Progenitor cell of endocrine pancreas (in vitro differentiated cells): ENCODE data around the gene C13orf46. TPM values are rescaled to one million over a fixed set of nuclear protein-coding genes. Genes with fewer than 3 reads are reported as not detected.

Source experiments
- DNase-seq: peaks from one replicate; pipeline ENCODE4 v3.0.0; 2021; ENCODE audit warnings: low spot score; ENCODE audit not compliant: unreplicated experiment
- H3K27ac Mint-ChIP-seq: 2 replicates; pipeline ENCODE4 v1.8.0; 2021; ENCODE audit warnings: mild to moderate bottlenecking, moderate library complexity, mixed read lengths
- H3K27me3 Mint-ChIP-seq: 2 replicates; pipeline ENCODE4 v1.8.0; 2021; ENCODE audit warnings: mixed read lengths
- H3K36me3 Mint-ChIP-seq: 2 replicates; pipeline ENCODE4 v1.8.0; 2022; ENCODE audit warnings: mixed read lengths; ENCODE audit not compliant: insufficient read depth
- H3K4me1 Mint-ChIP-seq: 2 replicates; pipeline ENCODE4 v1.8.0; 2021; ENCODE audit warnings: low read depth, mixed read lengths
- H3K4me3 Mint-ChIP-seq: 2 replicates; pipeline ENCODE4 v1.8.0; 2021; ENCODE audit warnings: low read depth, mild to moderate bottlenecking, moderate library complexity, mixed read lengths
- H3K9me3 Mint-ChIP-seq: 2 replicates; pipeline ENCODE4 v1.8.0; 2021; ENCODE audit warnings: low read depth, mixed read lengths
- total RNA-seq: library from RNA; stranded (reverse); gene quantifications from 2 replicates; pipeline ENCODE4 v1.2.1, GENCODE V29; 2021
- TF ChIP-seq, protein P1 (sequence below): fragments of 200-600 bp; sonication (generic); IDR thresholded peaks from one replicate; pipeline ENCODE4 v1.5.0; 2021; ENCODE audit warnings: antibody characterized with exemption, mild to moderate bottlenecking; ENCODE audit not compliant: unreplicated experiment

C13orf46 gene
- total RNA-seq, 1 donor from 2014 or later: 0.17 TPM

DNA sequence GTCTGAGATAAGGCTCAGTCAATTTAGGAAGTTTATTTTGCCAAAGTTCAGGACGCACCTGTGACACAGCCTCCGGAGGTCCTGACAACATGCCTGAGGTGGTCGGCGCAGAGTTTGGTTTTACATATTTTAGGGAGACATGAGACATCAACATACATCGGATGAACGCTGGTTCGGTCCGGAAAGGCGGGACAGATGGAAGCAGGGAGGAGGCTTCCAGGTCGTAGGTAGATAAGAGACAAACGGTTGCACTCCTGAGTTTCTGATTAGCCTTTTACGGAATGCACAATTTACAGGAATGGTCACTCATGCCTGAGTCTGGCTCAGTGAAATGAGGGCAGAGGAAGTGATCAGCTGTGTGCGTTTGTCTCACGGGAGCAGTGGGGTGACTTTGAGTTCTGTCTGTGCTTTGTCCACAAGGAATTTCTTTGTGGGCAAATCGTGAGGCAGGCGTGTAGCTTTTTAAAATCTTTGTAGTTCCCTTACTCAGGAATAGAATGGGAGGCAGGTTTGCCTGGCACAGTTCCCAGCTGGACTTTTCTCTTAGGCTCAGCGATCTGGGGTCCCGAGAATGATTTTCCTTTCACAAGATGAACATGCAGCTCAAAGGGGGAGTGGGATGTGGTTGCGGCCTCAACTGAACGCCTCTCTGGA is 36.2 kb downstream of the C13orf46 start:
- Mint-ChIP-seq H3K4me3 (no peak overlapping the region), H3K36me3 (no peaks in the 10 kb centered on the region), H3K27ac (no peak overlapping the region), H3K27me3 (peaks cover 18% of the 10 kb centered on the region), H3K4me1 (peaks cover 7% of the 10 kb centered on the region), H3K9me3 (no peaks in the 10 kb centered on the region)
- TF ChIP-seq, protein P1, sequence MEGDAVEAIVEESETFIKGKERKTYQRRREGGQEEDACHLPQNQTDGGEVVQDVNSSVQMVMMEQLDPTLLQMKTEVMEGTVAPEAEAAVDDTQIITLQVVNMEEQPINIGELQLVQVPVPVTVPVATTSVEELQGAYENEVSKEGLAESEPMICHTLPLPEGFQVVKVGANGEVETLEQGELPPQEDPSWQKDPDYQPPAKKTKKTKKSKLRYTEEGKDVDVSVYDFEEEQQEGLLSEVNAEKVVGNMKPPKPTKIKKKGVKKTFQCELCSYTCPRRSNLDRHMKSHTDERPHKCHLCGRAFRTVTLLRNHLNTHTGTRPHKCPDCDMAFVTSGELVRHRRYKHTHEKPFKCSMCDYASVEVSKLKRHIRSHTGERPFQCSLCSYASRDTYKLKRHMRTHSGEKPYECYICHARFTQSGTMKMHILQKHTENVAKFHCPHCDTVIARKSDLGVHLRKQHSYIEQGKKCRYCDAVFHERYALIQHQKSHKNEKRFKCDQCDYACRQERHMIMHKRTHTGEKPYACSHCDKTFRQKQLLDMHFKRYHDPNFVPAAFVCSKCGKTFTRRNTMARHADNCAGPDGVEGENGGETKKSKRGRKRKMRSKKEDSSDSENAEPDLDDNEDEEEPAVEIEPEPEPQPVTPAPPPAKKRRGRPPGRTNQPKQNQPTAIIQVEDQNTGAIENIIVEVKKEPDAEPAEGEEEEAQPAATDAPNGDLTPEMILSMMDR: no peak
- no peak for DNase-seq

DNA sequence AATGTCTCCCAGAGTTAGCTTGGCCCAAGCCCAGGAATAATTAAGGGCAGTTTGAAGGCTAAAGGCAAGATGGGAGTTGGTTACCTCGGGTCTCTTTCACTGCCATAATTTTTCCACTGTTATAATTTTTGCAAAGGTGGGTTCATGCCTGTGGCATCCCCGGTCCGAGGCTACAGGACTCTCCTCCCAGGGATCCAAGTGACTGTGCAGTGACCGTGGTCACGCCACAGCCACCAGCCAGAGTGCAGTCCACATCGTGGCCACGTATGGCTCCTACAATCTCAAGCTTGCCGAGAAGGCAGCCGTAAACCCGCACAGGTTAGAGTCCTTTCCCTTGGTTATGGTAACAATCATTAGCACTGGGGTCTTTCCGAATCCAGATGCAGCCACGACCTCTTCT is 36.8 kb downstream of the C13orf46 start:
- peaks cover 7% of the 10 kb centered on the region for H3K4me1 Mint-ChIP-seq
- H3K36me3 Mint-ChIP-seq: no peaks in the 10 kb centered on the region
- H3K4me3 Mint-ChIP-seq: no peak overlapping the region
- H3K9me3 Mint-ChIP-seq: no peaks in the 10 kb centered on the region
- no peak overlapping the region for H3K27ac Mint-ChIP-seq
- TF ChIP-seq, protein P1: no peak
- no peak for DNase-seq
- H3K27me3 Mint-ChIP-seq: peaks cover 18% of the 10 kb centered on the region

DNA sequence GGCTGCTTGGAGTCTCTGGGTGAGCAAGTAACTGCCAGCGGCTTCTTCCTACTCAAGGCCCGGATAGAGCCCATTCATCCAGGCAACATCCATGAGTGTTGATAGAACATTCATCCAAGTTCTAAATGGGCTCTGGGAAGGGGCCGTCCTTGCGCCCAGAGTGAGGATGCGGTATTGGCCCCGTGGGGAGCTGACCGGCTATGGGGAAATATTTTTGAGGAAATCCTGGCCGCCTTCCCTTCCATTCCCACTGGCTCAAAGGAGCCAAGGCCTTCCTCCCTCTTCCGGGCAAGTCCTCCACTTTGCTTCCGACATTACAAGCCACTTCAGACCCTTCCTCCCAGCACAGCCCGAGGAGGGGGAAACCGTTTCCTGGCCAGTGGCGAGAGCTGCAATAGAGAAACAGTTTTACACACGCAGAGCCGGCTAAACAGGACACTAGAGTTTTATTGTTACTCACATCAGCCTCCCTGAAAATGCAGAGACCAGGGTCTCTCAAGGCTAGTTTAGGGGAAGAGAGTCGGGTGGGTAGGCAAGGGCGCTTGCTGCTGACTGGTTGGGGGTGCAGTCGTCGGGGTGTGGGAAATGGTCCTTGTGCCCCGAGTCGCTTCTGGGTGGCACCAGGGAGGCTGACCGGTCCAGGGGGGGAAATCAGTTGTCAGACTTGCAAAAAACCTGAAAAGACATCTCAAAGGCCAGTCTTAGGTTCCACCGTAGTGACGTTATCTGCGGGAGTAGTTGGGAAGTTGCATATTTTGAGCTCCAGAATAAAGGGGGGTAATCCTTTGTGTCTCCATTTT is 37.5 kb downstream of the C13orf46 start:
- H3K4me1 Mint-ChIP-seq: peaks cover 7% of the 10 kb centered on the region
- H3K9me3 Mint-ChIP-seq: no peaks in the 10 kb centered on the region
- TF ChIP-seq, protein P1: no peak

DNA sequence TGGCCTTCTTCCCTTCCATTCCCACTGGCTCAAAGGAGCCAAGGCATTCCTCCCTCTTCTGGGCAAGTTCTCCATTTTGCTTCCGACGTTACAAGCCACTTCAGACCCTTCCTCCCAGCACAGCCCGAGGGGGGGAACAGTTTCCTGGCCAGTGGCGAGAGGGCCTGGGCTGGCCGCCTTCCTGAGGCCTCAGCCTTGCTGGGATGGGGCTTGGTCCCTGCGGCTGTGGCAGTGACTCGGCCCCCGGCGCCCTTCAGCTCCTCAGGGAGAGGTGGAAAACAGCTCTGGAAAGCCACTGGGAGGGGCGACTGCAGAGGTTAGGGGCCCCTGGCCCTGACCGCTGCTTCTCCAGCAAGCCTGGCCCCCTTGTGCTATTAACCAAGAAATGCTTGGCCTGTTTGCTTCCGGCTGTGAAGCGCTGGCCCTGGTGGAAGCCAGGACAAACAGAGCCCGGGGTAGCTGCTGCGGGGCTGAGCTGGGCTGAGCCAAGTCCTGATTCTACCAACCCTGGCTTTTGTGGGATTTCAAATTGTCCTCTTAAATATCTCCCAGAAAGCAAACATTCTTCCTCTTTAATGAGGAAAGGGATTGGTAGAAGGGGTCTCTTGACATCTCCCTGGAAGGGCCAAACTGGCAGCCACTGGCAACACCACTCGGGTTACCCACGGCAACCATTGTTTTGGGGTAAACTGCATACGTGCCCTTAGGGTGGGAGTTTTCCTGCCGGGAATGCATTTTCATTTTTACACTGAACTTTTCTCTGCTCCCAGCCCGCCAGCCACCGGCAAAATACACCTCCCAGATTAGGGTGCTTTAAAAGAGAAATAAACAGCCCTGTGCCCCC is 38.7 kb downstream of the C13orf46 start:
- Mint-ChIP-seq H3K4me3 (no peak overlapping the region), H3K27me3 (peaks cover 18% of the 10 kb centered on the region), H3K36me3 (no peaks in the 10 kb centered on the region), H3K4me1 (peaks cover 7% of the 10 kb centered on the region), H3K27ac (no peak overlapping the region), H3K9me3 (no peaks in the 10 kb centered on the region)
- TF ChIP-seq, protein P1: no peak
- no peak for DNase-seq

More for the DNA sequence above, 37.5 kb downstream of the C13orf46 start:
- Mint-ChIP-seq H3K27me3 (peaks cover 18% of the 10 kb centered on the region), H3K36me3 (no peaks in the 10 kb centered on the region), H3K27ac (peak overlapping the region; percentile 6), H3K4me3 (no peak overlapping the region)
- no peak for DNase-seq

DNA sequence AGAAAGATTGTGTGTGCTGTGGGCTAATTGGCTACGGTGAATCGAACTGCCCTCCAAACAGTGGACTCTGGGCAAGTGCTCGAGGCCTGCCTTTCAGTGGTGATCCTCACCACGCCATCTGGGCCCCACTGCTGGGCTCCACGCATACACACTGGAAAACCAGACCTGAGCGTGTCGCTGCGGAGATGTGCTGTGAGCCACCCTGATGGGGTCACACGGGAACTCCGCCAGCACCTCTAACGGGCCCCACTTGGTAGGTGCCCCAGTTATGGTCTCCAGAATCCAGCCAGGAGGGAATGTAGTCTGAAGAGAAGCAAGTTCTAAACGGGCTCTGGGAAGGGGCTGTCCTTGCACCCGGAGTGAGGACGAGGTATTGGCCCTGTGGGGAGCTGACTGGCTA is 39.3 kb downstream of the C13orf46 start:
- H3K36me3 Mint-ChIP-seq: no peaks in the 10 kb centered on the region
- peaks cover 18% of the 10 kb centered on the region for H3K27me3 Mint-ChIP-seq
- H3K9me3 Mint-ChIP-seq: no peaks in the 10 kb centered on the region
- TF ChIP-seq, protein P1: no peak
- H3K4me3 Mint-ChIP-seq: no peak overlapping the region
- H3K27ac Mint-ChIP-seq: no peak overlapping the region
- peaks cover 7% of the 10 kb centered on the region for H3K4me1 Mint-ChIP-seq
- no peak for DNase-seq
